ENCODE measurements around the gene ANKRD52. TPM values are rescaled to one million over a fixed set of nuclear protein-coding genes. Genes with fewer than 3 reads are reported as not detected.
A peak's percentile ranks its signal among the peaks of the same experiment; 100 is the strongest.

ANKRD52 gene
- polyA plus RNA-seq (2011; rRNA removed): 21.0 and 26.8 TPM in 2 replicates
- 28.9 and 38.8 TPM in 2 replicates for polyA minus RNA-seq (2011; rRNA and poly(A)+ RNA removed)

DNA sequence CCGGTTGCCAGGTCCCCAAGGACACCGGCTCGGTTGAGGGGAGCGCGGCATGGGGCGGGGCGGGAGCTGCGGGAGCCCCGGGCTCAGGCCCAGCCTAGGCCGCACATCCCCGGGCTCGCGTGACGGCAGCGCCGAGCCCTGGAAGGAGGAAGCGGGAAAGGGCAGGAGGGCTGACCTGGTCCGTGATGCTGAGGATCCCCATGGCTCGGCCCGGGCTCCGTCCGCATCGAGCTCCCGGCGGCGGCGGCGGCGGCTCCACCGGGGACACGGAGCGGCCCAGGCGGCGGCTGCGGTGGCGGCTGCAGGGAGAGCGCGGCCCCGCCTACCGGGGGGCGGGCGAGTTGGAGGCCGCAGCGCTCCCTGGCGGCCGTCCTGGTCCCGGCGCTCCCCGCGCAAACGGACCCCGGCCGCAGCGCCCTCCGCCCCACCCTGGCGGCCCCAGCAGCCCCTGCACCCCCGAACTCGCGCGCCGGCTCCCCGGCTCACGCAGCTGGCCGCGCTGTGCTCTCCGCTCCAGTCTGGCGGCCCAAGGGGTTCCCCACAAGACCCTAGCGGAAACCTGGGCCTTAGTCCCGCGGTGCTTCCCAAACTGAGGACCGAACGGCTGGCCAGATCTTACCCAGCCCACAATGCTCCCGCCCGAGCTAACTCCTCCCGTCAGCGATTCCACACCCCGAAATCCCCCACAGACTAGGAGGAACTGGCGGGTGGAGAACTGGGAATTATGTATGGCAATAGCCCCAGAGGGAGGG is at the start of gene ANKRD52:
Gene ANKRD52, minus strand, starts transcription at position 317 of the 752 bp plus-strand sequence. Its CDS starts 115 bp downstream, at position 202.
- POLR2A ChIA-PET: interaction anchor here (0.6 to 1.2 kb wide), 3 partner anchors 8 to 877 kb away, joined by 3 to 5 read pairs (median 4); partner anchors contain the start of gene COQ10A
- Histone ChIP-seq H3K27me3 (ENCODE audit: control insufficient read depth, insufficient read depth, low read length) (no peaks in the 10 kb centered on the region), H3K36me3 (ENCODE audit: control insufficient read depth, insufficient read depth, low read length) (peaks cover 21% of the 10 kb centered on the region), H3K4me3 (ENCODE audit: low read depth, low read length) (peak within 1 kb of the TSS; percentile 81)
- TF ChIP-seq, protein P1, sequence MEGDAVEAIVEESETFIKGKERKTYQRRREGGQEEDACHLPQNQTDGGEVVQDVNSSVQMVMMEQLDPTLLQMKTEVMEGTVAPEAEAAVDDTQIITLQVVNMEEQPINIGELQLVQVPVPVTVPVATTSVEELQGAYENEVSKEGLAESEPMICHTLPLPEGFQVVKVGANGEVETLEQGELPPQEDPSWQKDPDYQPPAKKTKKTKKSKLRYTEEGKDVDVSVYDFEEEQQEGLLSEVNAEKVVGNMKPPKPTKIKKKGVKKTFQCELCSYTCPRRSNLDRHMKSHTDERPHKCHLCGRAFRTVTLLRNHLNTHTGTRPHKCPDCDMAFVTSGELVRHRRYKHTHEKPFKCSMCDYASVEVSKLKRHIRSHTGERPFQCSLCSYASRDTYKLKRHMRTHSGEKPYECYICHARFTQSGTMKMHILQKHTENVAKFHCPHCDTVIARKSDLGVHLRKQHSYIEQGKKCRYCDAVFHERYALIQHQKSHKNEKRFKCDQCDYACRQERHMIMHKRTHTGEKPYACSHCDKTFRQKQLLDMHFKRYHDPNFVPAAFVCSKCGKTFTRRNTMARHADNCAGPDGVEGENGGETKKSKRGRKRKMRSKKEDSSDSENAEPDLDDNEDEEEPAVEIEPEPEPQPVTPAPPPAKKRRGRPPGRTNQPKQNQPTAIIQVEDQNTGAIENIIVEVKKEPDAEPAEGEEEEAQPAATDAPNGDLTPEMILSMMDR (IDR thresholded peaks at IDR 0.05; ENCODE audit: insufficient read depth, low read depth, low read length): no peak
- CTCF ChIA-PET: interaction anchor here (0.6 to 4.4 kb wide), 24 partner anchors 10 to 206 kb away, joined by 3 to 40 read pairs (median 6); partner anchors contain the start of genes COQ10A, RNF41 and SMARCC2
- DNase-seq (ENCODE audit: low read depth): no peak

DNA sequence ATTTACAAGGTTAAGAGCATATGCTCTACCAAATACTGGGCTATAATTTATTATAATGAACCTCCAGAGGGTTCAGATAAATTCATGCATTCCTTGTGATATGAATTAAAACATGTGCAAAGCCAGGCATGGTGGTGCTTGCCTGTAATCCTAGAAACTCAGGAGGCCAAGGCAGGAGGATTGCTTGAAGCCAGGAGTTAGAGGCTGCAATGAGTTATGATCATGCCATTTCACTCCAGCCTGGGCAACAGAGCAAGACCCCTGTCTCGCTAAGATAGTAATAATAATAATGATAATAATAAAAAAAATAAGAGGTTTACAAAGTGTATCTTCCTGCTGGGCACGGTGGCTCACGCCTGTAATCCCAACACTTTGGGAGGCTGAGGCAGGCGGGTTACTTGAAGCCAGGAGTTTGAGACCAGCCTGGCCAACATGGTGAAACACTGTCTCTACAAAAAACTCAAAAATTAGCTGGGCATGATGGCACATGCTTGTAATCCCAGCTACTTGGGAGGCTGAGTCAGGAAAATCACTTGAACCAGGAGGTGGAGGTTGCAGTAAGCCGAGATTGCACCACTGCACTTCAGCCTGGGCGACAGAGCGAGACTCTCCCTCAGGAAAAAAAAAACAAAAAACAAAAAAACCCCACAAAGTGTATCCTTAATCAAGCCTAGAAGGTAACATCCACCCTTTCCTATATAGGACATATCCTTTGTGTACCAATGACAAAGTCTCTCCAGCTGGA is 49.2 kb upstream of the ANKRD52 start:
- no peak overlapping the region for H3K4me3 ChIP-seq (ENCODE audit: low read depth, low read length)
- TF ChIP-seq, protein P1 (IDR thresholded peaks at IDR 0.05; ENCODE audit: insufficient read depth, low read depth, low read length): no peak
- peaks cover 11% of the 10 kb centered on the region for H3K36me3 ChIP-seq (ENCODE audit: control insufficient read depth, insufficient read depth, low read length)
- no peaks in the 10 kb centered on the region for H3K27me3 ChIP-seq (ENCODE audit: control insufficient read depth, insufficient read depth, low read length)
- DNase-seq (ENCODE audit: low read depth): no peak
- ChIA-PET POLR2A (no interaction called here), CTCF (interaction anchor here (1.2 to 1.4 kb wide), 2 partner anchors 49 to 118 kb away, joined by 3 to 6 read pairs; partner anchors contain the start of genes ANKRD52 and SMARCC2)

DNA sequence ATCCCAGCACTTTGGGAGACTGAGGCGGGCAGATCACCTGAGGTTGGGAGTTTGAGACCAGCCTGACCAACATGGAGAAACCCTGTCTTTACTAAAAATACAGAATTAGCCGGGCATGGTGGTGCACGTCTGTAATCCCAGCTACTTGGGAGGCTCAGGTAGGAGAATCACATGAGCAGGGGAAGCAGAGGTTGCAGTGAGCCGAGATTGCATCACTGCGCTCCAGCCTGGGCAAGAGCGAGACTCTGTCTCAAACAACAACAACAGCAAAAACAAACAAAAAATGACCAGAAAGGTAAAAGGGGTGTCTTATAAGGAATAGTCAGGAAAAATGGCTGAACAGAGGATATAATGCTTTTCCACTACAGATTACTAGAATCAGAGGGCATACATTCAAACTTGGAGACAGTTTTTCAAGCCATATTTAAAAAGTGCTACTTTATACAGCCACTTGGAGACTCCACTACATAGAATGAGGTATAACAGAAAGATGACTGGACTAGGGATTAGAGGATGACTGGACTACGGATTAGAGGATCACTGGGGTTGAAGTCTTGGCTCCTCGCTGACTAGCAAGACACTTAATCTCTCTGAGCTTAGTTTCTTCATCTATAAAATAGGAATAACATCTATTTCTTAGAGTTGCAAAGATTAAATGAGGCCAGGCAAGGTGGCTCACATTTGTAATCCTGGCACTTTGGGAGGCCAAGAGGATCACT is 46.8 kb upstream of the ANKRD52 start:
- no peak overlapping the region for H3K4me3 ChIP-seq (ENCODE audit: low read depth, low read length)
- CTCF ChIA-PET: no interaction called here
- TF ChIP-seq, protein P1 (IDR thresholded peaks at IDR 0.05; ENCODE audit: insufficient read depth, low read depth, low read length): no peak
- POLR2A ChIA-PET: no interaction called here
- H3K27me3 ChIP-seq (ENCODE audit: control insufficient read depth, insufficient read depth, low read length): no peaks in the 10 kb centered on the region
- H3K36me3 ChIP-seq (ENCODE audit: control insufficient read depth, insufficient read depth, low read length): peaks cover 3% of the 10 kb centered on the region; the same call in 1 of the 2 replicates
- no peak for DNase-seq (ENCODE audit: low read depth)

DNA sequence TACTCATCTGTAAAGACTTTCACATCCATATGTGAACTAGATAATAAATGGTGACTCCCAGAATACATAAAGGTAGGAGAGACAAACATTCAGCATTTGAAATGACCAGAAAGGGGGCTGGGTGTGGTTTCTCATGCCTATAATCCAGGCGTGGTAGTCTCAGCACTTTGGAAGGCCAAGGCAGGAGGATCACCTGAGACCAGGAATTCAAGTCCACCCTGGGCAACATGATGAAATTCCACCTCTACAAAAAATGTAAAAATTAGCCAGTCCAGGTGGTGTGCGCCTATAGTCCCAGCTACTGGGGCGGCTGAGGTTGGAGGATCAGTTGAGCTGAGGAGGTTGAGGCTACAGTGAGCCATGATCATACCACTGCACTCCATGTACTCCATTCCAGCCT is 46.1 kb upstream of the ANKRD52 start:
- TF ChIP-seq, protein P1 (IDR thresholded peaks at IDR 0.05; ENCODE audit: insufficient read depth, low read depth, low read length): no peak
- Histone ChIP-seq H3K36me3 (ENCODE audit: control insufficient read depth, insufficient read depth, low read length) (peaks cover 3% of the 10 kb centered on the region; the same call in 1 of the 2 replicates), H3K4me3 (ENCODE audit: low read depth, low read length) (no peak overlapping the region), H3K27me3 (ENCODE audit: control insufficient read depth, insufficient read depth, low read length) (no peaks in the 10 kb centered on the region)
- ChIA-PET CTCF (no interaction called here), POLR2A (no interaction called here)
- no peak for DNase-seq (ENCODE audit: low read depth)

All from BJ (cell line).